ENCODE measurements around the gene GLT8D1.
"Not testable (repeated sequence)": the region's sequence is repeated elsewhere in the genome, so short reads cannot be mapped to it uniquely, and the experiment has no call there.

GLT8D1 gene, protein sequence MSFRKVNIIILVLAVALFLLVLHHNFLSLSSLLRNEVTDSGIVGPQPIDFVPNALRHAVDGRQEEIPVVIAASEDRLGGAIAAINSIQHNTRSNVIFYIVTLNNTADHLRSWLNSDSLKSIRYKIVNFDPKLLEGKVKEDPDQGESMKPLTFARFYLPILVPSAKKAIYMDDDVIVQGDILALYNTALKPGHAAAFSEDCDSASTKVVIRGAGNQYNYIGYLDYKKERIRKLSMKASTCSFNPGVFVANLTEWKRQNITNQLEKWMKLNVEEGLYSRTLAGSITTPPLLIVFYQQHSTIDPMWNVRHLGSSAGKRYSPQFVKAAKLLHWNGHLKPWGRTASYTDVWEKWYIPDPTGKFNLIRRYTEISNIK

DNA sequence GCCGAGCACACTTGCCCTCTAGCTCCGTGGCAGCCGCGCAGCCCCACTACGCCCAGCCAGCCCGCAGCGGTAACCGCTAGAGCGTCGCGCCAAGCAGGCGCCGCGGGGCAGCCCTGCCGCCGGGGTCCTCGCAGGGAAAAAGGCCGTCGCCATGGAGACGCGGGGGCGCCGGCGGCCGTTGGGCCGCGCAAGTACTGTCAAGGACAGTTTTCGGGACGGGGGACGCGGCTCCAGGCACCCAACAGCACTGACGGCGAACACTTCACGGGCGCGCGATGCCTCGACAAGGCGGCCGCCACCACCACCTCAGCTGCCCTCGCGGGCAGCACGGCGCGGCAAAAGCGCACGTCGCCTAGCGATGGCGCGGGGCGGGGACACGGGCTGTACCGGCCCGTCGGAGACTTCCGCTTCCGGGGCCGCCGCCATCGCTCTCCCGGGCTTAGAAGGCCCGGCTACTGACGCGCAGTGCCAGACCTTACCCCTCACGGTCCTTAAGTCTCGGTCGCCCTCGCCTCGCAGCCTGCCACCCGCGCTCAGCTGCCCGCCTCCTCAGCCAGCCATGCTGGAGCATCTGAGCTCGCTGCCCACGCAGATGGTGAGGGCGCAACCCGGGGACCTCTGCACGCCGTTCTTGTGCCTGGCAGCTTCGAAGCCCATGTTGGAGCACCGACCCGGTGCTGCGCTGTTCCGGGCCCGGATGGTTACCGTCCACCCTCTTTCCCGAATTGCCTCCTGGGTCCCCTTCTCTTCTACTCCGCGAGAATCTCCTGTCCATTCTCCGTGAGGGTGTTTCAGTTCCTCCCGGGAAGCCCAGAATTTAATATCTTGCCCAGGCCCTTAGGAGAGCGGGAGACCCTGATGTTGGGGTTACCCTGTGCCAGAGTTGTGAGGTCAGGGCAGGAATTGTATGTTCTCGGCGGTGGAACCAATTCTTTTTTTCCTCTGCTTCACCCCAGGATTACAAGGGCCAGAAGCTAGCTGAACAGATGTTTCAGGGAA, at the start of gene GLT8D1, which contains the start of gene SPCS1:
Gene GLT8D1, minus strand, starts transcription at position 104 of the 999 bp plus-strand sequence. CDS start 5,331 bp downstream, outside the sequence.
Gene SPCS1, plus strand, starts transcription at position 419 of the 999 bp plus-strand sequence. Its CDS starts 141 bp downstream, at position 560.
- peak; percentile 76 to 90 (median 90) for DNase-seq

DNA sequence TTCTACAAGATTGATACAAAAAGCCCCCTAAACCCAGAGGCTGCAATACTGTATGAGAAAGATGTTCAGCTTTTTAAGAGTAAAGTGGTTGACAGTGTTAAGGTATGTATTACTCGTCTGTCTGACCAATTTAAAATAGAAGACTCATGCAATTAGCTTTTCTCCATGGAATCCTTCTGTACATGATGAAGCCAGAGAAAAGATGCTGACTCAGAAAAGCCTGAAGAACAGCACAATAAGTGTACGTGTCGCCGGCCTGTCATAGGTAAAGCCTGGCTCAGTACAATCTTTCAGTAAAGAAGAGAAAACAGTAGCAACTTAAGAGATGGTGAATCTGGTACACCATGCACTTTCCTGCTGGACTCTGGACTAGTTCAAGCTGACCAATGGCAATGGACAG, 48.8 kb upstream of the GLT8D1 start:
- DNase-seq: no peak

DNA sequence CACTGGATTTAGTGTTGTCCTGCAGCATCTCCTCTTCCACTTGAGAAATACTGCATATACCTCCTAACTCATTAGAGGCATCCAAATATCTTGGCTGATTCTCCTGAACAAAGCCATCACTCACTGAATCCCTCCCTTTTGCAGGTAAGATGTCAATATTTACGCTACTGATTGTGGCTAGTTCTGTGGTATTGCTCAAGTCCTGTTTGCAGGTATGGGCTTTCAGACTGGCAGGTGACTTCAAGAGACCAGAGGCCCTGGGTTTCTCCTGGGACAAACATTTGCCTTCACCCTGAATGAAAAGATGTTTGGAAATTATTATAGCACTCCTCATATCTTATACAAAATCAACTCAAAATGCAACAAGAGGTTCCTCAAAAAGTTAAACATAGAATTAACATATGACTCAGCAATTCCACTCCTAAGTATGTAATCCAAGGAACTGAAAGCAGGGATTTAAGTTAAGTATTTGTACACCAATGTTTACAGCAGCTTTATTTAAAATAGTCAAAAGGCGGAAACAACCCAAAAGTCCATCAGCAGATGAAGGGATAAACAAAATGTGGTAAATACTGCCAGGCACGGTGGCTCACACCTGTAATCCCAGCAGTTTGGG, 46.6 kb upstream of the GLT8D1 start:
- DNase-seq: no peak

DNA sequence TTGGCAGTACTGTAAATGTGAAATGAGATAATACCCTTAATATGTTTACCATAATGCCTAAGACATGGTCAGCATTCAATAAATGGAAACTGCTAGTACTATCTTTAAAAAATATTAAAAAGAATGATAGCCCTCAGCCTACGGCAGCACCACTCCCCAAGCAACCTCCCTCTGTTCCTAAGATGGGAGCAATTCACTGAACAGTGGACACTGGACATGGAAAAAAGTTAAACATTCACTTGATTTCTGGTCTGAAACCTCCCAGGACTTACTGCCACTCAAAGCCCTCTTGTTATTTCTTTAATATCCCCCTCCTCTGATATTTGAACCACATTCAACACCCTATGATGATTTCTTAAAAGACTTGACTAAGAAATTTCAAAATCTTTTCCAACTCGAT, 38.1 kb upstream of the GLT8D1 start:
- no peak for DNase-seq

DNA sequence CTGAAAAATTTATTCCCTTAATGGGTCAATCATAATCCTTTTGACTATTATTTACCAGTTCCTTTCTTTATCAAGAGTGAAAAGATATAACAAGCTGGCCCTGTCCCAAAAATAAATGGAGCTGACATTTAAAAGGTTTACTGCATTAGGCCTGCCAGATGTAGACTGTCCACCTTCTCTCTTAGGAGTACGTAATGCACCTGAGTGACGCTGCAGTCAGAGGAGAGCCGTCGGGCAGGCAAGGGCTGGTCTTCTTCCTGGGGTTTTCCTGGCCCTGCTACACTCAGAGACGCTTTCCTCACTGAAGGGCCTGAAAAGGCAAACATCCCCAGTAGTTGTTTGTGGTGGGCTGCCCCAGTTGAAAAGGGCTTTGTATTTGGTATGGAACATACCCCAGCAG, 37.6 kb upstream of the GLT8D1 start:
- no peak for DNase-seq

DNA sequence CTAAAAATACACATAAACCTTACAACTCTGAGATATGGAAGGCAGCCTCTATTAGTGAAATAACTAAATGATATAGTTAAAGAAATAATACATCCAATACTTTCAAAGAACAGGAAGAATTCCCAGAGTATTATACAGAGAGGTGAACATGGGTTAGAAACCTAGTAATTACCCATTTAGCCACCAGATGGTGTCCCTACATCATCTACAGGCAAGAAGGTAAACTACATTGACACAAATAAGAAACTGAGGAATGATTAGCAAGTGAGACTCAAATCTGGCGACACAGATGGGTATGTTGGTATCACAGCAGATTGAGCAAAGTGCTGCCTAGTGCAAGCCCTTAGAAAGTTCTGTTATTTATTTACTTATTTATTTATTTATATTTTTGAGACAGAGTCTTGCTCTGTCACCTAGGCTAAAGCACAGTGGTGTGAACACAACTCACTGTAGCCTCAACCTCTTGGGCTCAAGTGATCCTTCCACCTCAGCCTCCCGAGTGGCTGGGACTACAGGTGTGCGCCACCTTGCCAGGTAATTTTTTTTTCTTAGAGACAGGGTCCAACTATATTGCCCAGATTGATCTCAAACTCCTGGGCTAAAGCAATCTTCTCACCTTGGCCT, 36.9 kb upstream of the GLT8D1 start:
- peak in 1 of 3 experiments; percentile 12 for DNase-seq

DNA sequence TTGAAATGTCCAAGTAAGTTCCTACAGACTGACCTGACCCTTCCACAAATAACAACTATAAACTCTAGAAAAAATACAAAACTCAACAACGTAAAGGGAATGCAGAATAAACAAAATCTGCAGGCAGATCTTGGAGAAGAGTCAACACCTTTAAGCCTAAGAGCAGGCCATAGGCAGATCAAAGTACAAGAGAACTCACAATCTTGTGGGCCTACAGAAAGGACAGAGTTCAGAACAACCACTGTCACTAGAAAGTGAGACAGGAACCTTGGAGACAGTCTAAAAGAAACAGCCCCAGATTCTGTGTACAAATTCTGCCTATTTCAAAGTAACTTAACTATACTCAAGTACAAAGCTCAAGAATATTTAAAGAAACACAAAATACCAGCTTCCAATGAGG, 34.1 kb upstream of the GLT8D1 start:
- DNase-seq: no peak

DNA sequence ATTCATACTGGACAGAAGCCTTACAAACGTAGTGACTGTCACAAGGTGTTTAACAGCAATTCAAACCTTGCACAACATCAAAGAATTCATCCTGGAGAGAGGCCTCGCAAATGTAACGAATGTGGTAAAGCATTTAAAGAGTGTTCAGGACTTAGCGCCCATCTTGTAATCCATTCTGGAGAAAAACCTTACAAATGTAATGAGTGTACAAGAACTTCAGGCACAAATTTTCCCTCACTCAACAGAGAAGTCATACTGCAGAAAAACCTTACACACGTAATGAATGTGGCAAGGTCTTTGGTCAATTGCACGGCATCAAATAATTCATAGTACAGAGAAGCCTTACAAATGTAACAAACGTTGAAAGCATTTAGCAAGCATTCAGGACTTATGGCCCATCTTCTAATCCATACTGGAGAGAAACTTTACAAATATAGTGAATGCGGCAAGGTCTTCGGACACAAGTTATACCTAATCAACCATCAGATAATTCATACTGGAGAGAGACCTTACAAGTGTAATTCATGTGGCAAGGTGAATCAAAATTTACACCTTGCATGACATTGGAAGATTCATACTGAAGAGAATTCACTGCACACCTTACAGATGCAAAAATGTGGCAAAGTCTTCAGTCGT, 27.8 kb upstream of the GLT8D1 start:
- DNase-seq: no peak

DNA sequence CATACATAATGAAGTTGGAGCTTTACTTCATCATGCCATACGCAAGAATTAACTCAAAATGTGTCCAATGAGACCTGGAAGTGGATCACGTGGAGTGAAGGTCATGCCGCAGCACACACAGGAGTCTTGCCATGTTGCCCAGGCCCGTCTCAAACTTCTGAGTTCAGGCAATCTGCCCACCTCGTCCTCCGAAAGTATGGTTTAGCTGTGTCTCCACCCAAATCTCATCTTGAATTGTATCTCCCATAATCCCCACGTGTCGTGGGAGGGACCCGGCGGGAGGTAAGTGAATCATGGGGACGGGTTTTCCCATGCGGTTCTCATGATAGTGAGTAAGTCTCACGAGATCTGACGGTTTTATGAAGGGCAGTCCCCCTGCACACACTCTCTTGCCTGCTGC, 26.0 kb upstream of the GLT8D1 start:
- DNase-seq: no peak

DNA sequence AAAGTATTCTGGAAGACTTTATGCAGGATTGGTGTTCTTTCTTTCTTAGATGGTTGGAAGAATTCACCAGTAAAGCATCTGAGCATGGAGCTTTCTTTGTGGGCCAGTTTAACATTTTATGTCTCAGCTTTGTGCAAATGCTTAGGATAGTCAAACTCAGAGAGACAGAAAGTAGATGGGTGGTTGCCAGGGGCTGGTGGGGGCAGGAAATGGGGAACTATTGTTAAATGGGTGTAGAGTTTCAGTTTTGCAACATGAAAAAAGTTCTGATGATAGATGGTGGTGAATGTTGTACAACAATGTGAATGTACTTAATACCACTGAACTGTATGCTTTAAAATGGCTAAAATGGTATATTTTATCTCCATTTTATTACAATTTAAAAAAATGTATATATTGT, 25.1 kb upstream of the GLT8D1 start:
- DNase-seq: no peak

DNA sequence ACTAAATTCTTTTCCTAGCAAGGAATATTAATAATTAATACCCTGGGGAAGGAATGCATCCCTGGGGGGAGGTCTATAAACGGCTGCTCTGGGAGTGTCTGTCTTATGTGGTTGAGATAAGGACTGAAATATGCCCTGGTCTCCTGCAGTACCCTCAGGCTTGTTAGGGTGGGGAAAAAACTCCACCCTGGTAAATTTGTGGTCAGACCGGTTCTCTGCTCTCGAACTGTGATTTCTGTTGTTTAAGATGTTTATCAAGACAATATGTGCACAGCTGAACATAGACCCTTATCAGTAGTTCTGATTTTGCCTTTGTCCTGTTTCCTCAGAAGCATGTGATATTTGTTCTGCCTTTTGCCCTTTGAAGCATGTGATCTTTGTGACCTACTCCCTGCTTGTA, 23.2 kb upstream of the GLT8D1 start:
- DNase-seq: not testable (repeated sequence)

DNA sequence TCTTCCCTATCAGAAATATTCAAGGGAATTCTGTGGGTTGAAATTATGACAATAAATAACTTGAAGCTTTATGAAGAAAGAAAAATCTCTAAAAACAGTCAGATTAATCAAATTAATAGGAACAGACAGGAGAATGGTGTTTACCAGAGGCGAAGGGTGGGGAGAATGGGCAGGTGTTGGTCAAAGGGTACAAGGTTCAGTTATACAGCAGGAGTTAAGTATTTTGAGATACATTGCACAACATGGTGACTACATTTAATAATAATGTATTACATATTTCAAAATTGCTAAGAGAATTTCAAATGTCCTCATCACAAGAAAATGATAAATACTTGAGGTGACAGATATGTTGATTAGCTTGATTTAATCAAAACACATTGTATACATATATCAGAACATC, 18.9 kb upstream of the GLT8D1 start:
- DNase-seq: no peak

DNA sequence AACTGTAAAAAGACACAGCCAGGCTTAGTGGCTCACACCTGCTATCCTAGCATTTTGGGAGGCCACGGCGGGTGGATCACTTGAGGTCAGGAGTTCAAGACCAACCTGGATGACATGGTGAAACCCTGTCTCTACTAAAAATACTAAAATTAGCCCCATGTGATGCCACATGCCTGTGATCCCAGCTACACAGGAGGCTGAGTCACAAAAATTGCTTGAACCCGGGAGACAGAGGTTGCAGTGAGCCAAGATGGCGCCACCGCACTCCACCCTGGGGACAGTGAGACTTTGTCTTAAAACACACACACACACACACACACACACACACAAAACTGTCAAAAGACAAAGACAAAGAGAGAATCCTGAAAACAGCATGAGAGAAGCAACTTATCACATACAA, 18.3 kb upstream of the GLT8D1 start:
- no peak for DNase-seq

DNA sequence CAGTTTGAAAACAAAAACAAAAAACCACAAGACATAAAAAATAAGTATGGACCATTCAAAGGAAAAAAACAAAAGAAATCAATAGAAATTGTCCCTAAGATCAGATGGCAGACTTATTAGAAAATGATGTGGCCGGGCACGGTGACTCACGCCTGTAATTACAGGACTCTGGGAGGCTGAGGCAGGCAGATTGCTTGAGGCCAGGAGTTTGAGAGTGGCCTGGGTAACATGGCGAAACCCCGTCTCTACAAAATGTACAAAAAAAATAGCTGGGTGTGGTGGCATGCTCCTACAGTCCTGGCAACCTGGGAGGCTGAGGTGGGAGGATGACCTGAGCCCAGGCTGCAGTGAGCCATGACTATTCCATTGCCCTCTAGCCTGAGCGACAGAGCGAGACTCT, 16.9 kb upstream of the GLT8D1 start:
- no peak for DNase-seq

DNA sequence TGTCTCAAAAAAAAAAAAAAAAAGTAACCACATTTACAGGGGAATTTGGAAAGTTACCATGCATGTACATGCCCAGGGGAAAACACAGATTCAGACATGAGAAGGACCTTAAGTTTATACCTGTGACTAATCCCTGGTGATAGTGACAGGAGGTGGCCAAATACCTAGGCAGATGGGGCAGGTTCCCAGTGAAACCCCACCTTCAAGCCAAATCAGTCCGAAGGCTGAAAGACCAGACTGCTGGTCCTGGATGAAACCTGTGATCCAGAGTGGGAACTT, 16.1 kb upstream of the GLT8D1 start:
- DNase-seq: no peak

DNA sequence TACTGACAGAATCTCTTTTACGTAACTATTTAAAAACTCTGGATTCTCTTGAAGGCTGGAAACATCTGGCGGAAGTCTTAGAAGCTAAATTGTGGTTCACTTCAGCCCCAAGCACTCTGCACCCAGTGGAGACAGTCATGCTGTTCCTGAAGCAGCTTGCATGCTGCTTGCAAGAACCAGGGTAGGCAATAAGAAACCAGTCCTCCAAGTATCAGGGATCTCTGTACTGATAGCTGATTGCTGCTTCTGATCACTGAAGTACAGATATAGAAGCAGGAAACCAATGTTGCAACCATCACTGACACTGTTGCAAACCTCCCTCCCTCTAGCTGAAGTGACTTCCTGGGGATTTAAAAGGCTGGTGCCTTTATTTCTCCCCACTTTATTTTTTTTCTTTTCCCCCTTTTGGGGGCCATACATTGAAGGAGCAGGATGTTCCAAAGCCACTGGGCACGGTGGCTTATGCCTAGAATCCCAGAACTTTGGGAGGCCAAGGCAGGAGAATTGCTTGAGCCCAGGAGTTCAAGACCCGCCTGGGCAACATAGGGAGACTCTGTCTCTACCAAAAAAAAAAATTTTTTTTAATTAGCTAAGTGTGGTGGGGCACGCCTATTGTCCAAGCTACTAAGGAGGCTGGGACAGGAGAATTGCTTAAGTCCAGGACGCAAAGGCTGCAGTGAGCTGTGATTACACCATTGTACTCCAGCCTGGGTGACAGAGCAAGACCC, 15.6 kb upstream of the GLT8D1 start:
- DNase-seq: no peak

DNA sequence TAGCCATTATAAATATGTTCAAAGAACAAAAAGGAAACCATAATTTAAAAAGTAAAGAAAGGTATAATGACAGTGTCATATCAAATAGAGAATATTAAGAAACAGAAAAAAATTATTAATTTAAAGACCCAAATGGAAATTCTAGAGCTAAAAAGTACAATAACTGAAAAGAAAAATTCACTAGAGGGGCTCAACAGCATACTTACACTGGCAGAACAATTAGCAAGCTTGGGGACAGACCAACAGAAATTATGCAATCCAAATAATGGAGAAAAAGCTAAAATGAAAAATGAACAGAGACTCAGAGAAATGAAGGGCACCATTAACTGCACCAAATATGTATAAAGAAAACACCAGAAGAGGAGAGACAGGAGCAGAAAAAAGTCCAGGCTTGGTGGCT, 14.0 kb upstream of the GLT8D1 start:
- no peak for DNase-seq

DNA sequence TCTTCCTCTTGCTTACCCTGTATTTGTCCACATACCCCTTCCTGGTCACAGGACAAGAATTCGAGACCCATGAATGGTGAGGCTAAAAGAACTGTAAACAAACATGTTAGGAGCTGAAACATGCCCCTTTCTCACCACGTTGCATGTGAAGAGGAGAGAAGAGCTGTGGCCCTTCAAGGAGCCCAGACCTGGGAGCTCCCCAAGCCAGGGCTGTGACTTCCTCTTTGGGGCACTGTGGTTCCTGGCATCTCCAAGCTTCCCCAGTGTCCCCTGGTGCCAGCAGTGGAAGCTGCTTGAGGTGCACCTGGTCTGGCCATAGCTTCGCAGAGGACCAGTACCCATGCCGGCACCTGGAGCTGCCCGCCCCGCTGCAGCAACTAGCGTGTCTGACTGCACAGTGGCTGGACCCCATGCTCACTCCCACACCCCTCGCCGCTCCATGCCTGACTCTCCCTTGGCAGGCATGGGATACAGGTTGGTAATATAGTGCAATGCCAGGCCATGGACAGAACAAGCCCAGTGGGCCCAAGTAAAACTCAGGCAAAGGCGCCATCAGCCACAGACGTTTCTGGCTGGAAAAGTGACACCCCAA, 10.2 kb upstream of the GLT8D1 start:
- no peak for DNase-seq

DNA sequence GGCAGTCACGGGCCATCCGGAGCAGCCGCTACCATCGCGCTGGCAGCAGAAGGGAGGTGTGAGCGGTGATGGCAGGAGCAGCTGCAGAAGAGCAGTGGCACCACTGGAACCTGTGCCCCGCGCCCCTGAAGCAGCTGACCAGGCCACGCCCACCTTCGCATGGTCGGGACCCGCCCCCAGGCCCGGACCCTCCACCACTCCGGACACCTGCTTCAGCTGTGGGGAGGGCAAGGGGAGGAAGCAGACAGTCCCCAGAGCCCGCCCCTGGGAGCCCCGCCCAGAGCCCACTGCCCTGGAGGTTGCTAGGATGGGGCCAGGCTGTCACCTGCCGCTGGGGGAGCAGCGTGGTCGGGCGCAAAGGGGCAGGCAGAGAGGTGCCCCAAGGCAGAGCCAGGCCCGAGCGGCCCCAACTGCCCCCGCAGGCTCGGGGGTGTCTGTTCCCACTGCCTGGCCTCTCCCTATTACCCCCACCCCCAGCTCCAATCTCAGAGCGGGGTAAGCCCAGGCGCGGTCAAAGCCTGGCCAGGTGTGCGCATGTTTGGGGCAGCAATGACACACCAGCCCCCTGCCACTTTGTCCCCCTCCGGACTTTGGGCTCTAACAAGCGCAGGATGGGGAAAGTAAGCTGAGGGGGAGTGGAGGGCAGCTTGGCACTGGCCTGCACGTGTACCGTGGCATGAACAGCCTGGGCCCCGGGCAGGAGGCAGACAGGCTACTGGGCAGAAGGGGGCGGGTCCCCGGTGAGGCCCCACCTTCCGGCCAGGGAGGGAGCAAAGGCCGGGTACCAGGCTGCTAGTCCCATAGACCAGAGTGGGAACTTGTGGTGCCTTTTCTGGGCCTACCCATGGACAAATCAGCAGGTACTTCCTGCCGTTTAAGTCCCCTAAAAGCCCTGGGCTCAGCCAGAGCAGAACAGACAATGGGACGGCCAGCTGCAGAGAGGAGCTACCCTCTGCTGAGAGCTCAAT, 9.0 kb upstream of the GLT8D1 start:
- no peak for DNase-seq

Measured in NCI-H1417 (cell line).